ENCODE measurements around the gene PSD2. TPM values are rescaled to one million over a fixed set of nuclear protein-coding genes. Genes with fewer than 3 reads are reported as not detected.

The PSD2 gene
- total and polyA plus RNA-seq, 2 of the 13 experiments (the other 11 are each of a cell fraction or from before 2014, with no cell fraction given): 0.07 TPM; not detected in 1

- TF ChIP-seq ZBTB14 (CRISPR knock-in tag; IDR thresholded peaks at IDR 0.05) (no peak; the same call in 1 of the 2 replicates), NR1H2 (CRISPR knock-in tag; IDR thresholded peaks at IDR 0.05; ENCODE audit: borderline replicate concordance, low read depth) (no peak), HNRNPK (IDR thresholded peaks at IDR 0.05; ENCODE audit: low read depth, low read length, poor library complexity, severe bottlenecking) (peak; percentile 97), DDIT3 (CRISPR knock-in tag; IDR thresholded peaks at IDR 0.05) (no peak), ZNF615 (CRISPR knock-in tag; IDR thresholded peaks at IDR 0.05; ENCODE audit: borderline replicate concordance) (no peak), NR3C1 (CRISPR knock-in tag; IDR thresholded peaks at IDR 0.05) (no peak), ATAD3A (CRISPR knock-in tag; IDR thresholded peaks at IDR 0.05) (no peak), SP140L (CRISPR knock-in tag; IDR thresholded peaks at IDR 0.05; ENCODE audit: borderline replicate concordance) (no peak), NFRKB (IDR thresholded peaks at IDR 0.05) (no peak), FOXO1 (CRISPR knock-in tag; IDR thresholded peaks at IDR 0.05) (0 out of 2 replicates have a peak, but pooled peaks have one; percentile 55), TAF1 (CRISPR knock-in tag; IDR thresholded peaks at IDR 0.05) (peak; percentile 2; the same call in 1 of the 2 replicates), MYNN (CRISPR knock-in tag; IDR thresholded peaks at IDR 0.05; ENCODE audit: low read depth) (no peak), RFXANK (CRISPR knock-in tag; IDR thresholded peaks at IDR 0.05) (peak; percentile 52; the same call in 1 of the 2 replicates), ZGPAT (CRISPR knock-in tag; IDR thresholded peaks at IDR 0.05) (peak; percentile 80), ZNF382 (CRISPR knock-in tag; IDR thresholded peaks at IDR 0.05; ENCODE audit: borderline replicate concordance) (no peak)
- TF ChIP-seq, protein P1, sequence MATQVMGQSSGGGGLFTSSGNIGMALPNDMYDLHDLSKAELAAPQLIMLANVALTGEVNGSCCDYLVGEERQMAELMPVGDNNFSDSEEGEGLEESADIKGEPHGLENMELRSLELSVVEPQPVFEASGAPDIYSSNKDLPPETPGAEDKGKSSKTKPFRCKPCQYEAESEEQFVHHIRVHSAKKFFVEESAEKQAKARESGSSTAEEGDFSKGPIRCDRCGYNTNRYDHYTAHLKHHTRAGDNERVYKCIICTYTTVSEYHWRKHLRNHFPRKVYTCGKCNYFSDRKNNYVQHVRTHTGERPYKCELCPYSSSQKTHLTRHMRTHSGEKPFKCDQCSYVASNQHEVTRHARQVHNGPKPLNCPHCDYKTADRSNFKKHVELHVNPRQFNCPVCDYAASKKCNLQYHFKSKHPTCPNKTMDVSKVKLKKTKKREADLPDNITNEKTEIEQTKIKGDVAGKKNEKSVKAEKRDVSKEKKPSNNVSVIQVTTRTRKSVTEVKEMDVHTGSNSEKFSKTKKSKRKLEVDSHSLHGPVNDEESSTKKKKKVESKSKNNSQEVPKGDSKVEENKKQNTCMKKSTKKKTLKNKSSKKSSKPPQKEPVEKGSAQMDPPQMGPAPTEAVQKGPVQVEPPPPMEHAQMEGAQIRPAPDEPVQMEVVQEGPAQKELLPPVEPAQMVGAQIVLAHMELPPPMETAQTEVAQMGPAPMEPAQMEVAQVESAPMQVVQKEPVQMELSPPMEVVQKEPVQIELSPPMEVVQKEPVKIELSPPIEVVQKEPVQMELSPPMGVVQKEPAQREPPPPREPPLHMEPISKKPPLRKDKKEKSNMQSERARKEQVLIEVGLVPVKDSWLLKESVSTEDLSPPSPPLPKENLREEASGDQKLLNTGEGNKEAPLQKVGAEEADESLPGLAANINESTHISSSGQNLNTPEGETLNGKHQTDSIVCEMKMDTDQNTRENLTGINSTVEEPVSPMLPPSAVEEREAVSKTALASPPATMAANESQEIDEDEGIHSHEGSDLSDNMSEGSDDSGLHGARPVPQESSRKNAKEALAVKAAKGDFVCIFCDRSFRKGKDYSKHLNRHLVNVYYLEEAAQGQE (IDR thresholded peaks at IDR 0.05; ENCODE audit: borderline replicate concordance in 1 of 2, low read depth in 1 of 2, low read length in 2 of 2): no peak
- TF ChIP-seq, protein P2, sequence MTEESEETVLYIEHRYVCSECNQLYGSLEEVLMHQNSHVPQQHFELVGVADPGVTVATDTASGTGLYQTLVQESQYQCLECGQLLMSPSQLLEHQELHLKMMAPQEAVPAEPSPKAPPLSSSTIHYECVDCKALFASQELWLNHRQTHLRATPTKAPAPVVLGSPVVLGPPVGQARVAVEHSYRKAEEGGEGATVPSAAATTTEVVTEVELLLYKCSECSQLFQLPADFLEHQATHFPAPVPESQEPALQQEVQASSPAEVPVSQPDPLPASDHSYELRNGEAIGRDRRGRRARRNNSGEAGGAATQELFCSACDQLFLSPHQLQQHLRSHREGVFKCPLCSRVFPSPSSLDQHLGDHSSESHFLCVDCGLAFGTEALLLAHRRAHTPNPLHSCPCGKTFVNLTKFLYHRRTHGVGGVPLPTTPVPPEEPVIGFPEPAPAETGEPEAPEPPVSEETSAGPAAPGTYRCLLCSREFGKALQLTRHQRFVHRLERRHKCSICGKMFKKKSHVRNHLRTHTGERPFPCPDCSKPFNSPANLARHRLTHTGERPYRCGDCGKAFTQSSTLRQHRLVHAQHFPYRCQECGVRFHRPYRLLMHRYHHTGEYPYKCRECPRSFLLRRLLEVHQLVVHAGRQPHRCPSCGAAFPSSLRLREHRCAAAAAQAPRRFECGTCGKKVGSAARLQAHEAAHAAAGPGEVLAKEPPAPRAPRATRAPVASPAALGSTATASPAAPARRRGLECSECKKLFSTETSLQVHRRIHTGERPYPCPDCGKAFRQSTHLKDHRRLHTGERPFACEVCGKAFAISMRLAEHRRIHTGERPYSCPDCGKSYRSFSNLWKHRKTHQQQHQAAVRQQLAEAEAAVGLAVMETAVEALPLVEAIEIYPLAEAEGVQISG (CRISPR knock-in tag; IDR thresholded peaks at IDR 0.05): peak; percentile 86
- TF ChIP-seq, protein P3, sequence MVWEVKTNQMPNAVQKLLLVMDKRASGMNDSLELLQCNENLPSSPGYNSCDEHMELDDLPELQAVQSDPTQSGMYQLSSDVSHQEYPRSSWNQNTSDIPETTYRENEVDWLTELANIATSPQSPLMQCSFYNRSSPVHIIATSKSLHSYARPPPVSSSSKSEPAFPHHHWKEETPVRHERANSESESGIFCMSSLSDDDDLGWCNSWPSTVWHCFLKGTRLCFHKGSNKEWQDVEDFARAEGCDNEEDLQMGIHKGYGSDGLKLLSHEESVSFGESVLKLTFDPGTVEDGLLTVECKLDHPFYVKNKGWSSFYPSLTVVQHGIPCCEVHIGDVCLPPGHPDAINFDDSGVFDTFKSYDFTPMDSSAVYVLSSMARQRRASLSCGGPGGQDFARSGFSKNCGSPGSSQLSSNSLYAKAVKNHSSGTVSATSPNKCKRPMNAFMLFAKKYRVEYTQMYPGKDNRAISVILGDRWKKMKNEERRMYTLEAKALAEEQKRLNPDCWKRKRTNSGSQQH (CRISPR knock-in tag; IDR thresholded peaks at IDR 0.05; ENCODE audit: low read depth): no peak
These were observed 30.0 kb upstream of the PSD2 start (continued) for GRCh38 chr5:139765409-139766217.

Measured in HepG2 (cell line).